Measurements from ENCODE around the gene FOXM1.

GRCh38 chr12:2860170-2860569, 16.8 kb downstream of the FOXM1 start:
- no peak for TF ChIP-seq ESRRA (IDR thresholded peaks at IDR 0.05; ENCODE audit: low read length)
- TF ChIP-seq, protein P1, sequence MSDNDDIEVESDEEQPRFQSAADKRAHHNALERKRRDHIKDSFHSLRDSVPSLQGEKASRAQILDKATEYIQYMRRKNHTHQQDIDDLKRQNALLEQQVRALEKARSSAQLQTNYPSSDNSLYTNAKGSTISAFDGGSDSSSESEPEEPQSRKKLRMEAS (IDR thresholded peaks at IDR 0.05; ENCODE audit: low read depth, low read length): no peak
- no peak for TF ChIP-seq EED (IDR thresholded peaks at IDR 0.05; ENCODE audit: low read depth)
- no peak for TF ChIP-seq CTCF (IDR thresholded peaks at IDR 0.05 in 2 of 3, conservative IDR thresholded peaks at IDR 0.05 in 1 of 3; ENCODE audit: control insufficient read depth in 2 of 3, extremely low read depth in 1 of 3, insufficient read depth in 1 of 3, low read depth in 3 of 3, low read length in 3 of 3)
- no peak for TF ChIP-seq RBBP5 (conservative IDR thresholded peaks at IDR 0.05)
- no peak for TF ChIP-seq NFIC (IDR thresholded peaks at IDR 0.05; ENCODE audit: low read depth, low read length)
- no peak for TF ChIP-seq CHD4 (IDR thresholded peaks at IDR 0.05)
- TF ChIP-seq ATF3 (IDR thresholded peaks at IDR 0.05; ENCODE audit: borderline replicate concordance, extremely low read depth, low read depth, low read length): no peak
- TF ChIP-seq POLR2AphosphoS5 (IDR thresholded peaks at IDR 0.05; ENCODE audit: low read length): no peak
- no peak for TF ChIP-seq BCL11A (IDR thresholded peaks at IDR 0.05; ENCODE audit: low read depth, low read length)
- no peak for TF ChIP-seq RAD21 (IDR thresholded peaks at IDR 0.05; ENCODE audit: insufficient read depth, low read depth, low read length)
- TF ChIP-seq ELK1 (IDR thresholded peaks at IDR 0.05; ENCODE audit: low read depth, low read length): no peak
- no peak for TF ChIP-seq GABPA (IDR thresholded peaks at IDR 0.05; ENCODE audit: low read depth)
- TF ChIP-seq BMI1 (IDR thresholded peaks at IDR 0.05; ENCODE audit: borderline replicate concordance): no peak

Data from GM12878 (cell line).